Liver (tissue), 9 donors: Measurements from ENCODE around the gene PRG3. TPM values are rescaled to one million over a fixed set of nuclear protein-coding genes. Genes with fewer than 3 reads are reported as not detected.

Experiments
- DNase-seq: peaks from one replicate; pipeline ENCODE4 v3.0.0-alpha.2; 2017; ENCODE audit warnings: low spot score
- H3K27ac ChIP-seq, 2 donors: one replicate each; pipeline ENCODE4 v1.7.0; 2013; ENCODE audit warnings: inconsistent platforms in 2 of 2, low read length in 2 of 2, control low read depth in 1 of 2, low read depth in 1 of 2, mild to moderate bottlenecking in 1 of 2
- H3K27me3 ChIP-seq, 4 donors: one replicate each; pipeline versions ENCODE4 v1.6.1 to v1.7.0; 2013; ENCODE audit warnings: low read length in 3 of 4, inconsistent platforms in 1 of 4, mild to moderate bottlenecking in 1 of 4, moderate library complexity in 1 of 4; ENCODE audit not compliant: control insufficient read depth in 4 of 4, insufficient read depth in 4 of 4
- H3K36me3 ChIP-seq, 4 donors: one replicate each; pipeline versions ENCODE4 v1.6.1 to v1.7.0; 2013; ENCODE audit warnings: low read length in 3 of 4, mild to moderate bottlenecking in 3 of 4, low read depth in 1 of 4, moderate library complexity in 1 of 4; ENCODE audit not compliant: control insufficient read depth in 4 of 4, insufficient read depth in 3 of 4
- H3K4me1 ChIP-seq, 4 donors: one replicate each; pipeline versions ENCODE4 v1.6.1 to v1.7.0; 2013; ENCODE audit warnings: low read length in 3 of 4, mild to moderate bottlenecking in 3 of 4, moderate library complexity in 1 of 4; ENCODE audit not compliant: control insufficient read depth in 4 of 4, insufficient read depth in 4 of 4
- H3K4me3 ChIP-seq, 3 donors: one replicate each; pipeline versions ENCODE4 v1.6.1 to v1.7.0; 2013; ENCODE audit warnings: low read length in 3 of 3, control low read depth in 1 of 3, low read depth in 1 of 3, mild to moderate bottlenecking in 1 of 3
- H3K9ac ChIP-seq, 2 donors: one replicate each; pipeline ENCODE4 v1.7.0; 2013; ENCODE audit warnings: low read length in 2 of 2, mild to moderate bottlenecking in 2 of 2, moderate library complexity in 2 of 2, control low read depth in 1 of 2, low read depth in 1 of 2
- H3K9me3 ChIP-seq, 4 donors: one replicate each; pipeline versions ENCODE4 v1.6.1 to v1.7.0; 2013; ENCODE audit warnings: low read length in 3 of 4; ENCODE audit not compliant: control insufficient read depth in 4 of 4
- ATF3 ChIP-seq: IDR thresholded peaks from 2 replicates; pipeline ENCODE4 v1.6.1; 2016; ENCODE audit warnings: antibody characterized with exemption
- CTCF ChIP-seq: fragments of 150-350 bp; IDR thresholded peaks from 2 replicates; pipeline ENCODE4 v1.5.1; 2017; ENCODE audit warnings: improper control_type of control experiment, low read depth, low read length; ENCODE audit not compliant: missing input control
- EGR1 ChIP-seq, 2 donors: IDR thresholded peaks; 2 replicates each; pipeline ENCODE4 v1.6.1; 2016 to 2018; ENCODE audit warnings: antibody characterized with exemption in 2 of 2, low read depth in 2 of 2
- FOXA2 ChIP-seq: IDR thresholded peaks from 2 replicates; pipeline ENCODE4 v1.6.1; 2016; ENCODE audit warnings: antibody characterized with exemption
- GABPA ChIP-seq, 2 donors: IDR thresholded peaks in 1 of 2; conservative IDR thresholded peaks in 1 of 2; 2 replicates each; pipeline ENCODE4 v1.6.1; 2016; ENCODE audit warnings: antibody characterized with exemption in 2 of 2, mild to moderate bottlenecking in 1 of 2, moderate library complexity in 1 of 2
- HNF4A ChIP-seq, 2 donors: conservative IDR thresholded peaks; 2 replicates each; pipeline ENCODE4 v1.6.1; 2016; ENCODE audit warnings: antibody characterized with exemption in 2 of 2, mild to moderate bottlenecking in 2 of 2
- HNF4G ChIP-seq: IDR thresholded peaks from 2 replicates; pipeline ENCODE4 v1.6.1; 2016; ENCODE audit warnings: antibody characterized with exemption
- JUND ChIP-seq, 2 donors: IDR thresholded peaks; 2 replicates each; pipeline ENCODE4 v1.6.1; 2016; ENCODE audit warnings: antibody characterized with exemption in 2 of 2
- NR2F2 ChIP-seq: IDR thresholded peaks from 2 replicates; pipeline ENCODE4 v1.6.1; 2016; ENCODE audit warnings: antibody characterized with exemption
- RAD21 ChIP-seq, 2 donors: IDR thresholded peaks; 2 replicates each; pipeline ENCODE4 v1.6.1; 2016; ENCODE audit warnings: antibody characterized with exemption in 2 of 2, mild to moderate bottlenecking in 2 of 2
- RXRA ChIP-seq, 2 donors: IDR thresholded peaks; 2 replicates each; pipeline ENCODE4 v1.6.1; 2017 to 2018; ENCODE audit warnings: antibody characterized with exemption in 2 of 2, mild to moderate bottlenecking in 1 of 2
- SP1 ChIP-seq: IDR thresholded peaks from 2 replicates; pipeline ENCODE4 v1.6.1; 2018; ENCODE audit warnings: antibody characterized with exemption, mild to moderate bottlenecking
- TAF1 ChIP-seq: conservative IDR thresholded peaks from 2 replicates; pipeline ENCODE4 v1.6.1; 2016; ENCODE audit warnings: antibody characterized with exemption, mild to moderate bottlenecking
- YY1 ChIP-seq: IDR thresholded peaks from 2 replicates; pipeline ENCODE4 v1.6.1; 2016; ENCODE audit warnings: antibody characterized with exemption, mild to moderate bottlenecking
- WGBS: extraction: QIAGEN DNeasy Blood & Tissue Kit; methylation state at CpG from one replicate; pipeline ENCODE4 v1.1.7; 2013; 5-methylcytosine and 5-hydroxymethylcytosine counted together
- polyA plus RNA-seq, 2 donors: library from polyadenylated mRNA; stranded (reverse) in 1 of 2; unstranded in 1 of 2; fragments of 200-250 nt in 1 of 2; fragments of >200 nt in 1 of 2; fragmentation: Nextera tagmentation in 1 of 2; extraction: Ambion mirVana in 1 of 2; gene quantifications; one replicate each; pipeline versions ENCODE4 v1.2.1 to v1.2.3, GENCODE V29; 2013 to 2015
- total RNA-seq, 2 donors: library from RNA; depleted of rRNA; stranded (reverse); fragments of >200 nt; gene quantifications; one replicate each; pipeline ENCODE4 v1.2.3, GENCODE V29; 2014
- TF ChIP-seq, protein P1 (sequence below): IDR thresholded peaks from 2 replicates; pipeline ENCODE4 v1.6.1; 2016; ENCODE audit warnings: antibody characterized with exemption
- TF ChIP-seq, protein P2 (sequence below): IDR thresholded peaks from 2 replicates; pipeline ENCODE4 v1.6.1; 2016; ENCODE audit warnings: antibody characterized with exemption, mild to moderate bottlenecking
- TF ChIP-seq, protein P3 (sequence below): IDR thresholded peaks from 2 replicates; pipeline ENCODE4 v1.6.1; 2016; ENCODE audit warnings: antibody characterized with exemption
- donor health status: healthy.
- donor health status: healthy.
- donor health status: healthy.
- donor health status: healthy.
- donor health status: healthy.

Gene PRG3
- total and polyA plus RNA-seq, 4 donors = 0.22 to 4.9 TPM; not detected in 2

DNA sequence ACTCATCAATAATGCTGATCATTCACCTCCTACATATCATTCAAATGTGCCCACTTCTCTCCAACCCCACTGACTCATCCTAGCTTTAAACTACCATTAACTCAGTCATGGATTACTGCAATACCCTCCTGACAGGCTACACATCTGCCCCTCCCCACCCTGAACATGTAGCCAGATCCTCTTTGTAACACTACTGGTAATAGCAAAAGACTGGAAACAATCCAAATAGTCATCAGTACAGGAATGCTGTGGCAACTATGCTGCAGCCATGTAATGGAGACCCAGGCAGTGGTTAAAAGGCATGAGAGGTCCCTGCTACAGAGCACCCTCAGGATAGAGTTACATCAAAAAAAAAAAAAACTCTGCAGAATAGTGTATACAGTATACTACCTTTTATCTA lies 29.3 kb upstream of the PRG3 start:
- no peak overlapping the region for H3K9ac ChIP-seq
- no peaks in the 10 kb centered on the region for H3K9me3 ChIP-seq
- DNase-seq = no peak
- no peak overlapping the region for H3K27ac ChIP-seq
- peaks cover 19 to 77% (median 70%) of the 10 kb centered on the region in 4 donors for H3K36me3 ChIP-seq
- H3K4me3 ChIP-seq = no peak overlapping the region
- no peak for TF ChIP-seq CTCF
- no peak for TF ChIP-seq EGR1 (IDR thresholded peaks at IDR 0.05; ENCODE audit: low read depth in 2 of 2)
- TF ChIP-seq ATF3 = no peak
- no peak for TF ChIP-seq GABPA (IDR thresholded peaks at IDR 0.05 in 1 of 2, conservative IDR thresholded peaks at IDR 0.05 in 1 of 2)
- TF ChIP-seq HNF4A (conservative IDR thresholded peaks at IDR 0.05) = no peak
- TF ChIP-seq, protein P1, sequence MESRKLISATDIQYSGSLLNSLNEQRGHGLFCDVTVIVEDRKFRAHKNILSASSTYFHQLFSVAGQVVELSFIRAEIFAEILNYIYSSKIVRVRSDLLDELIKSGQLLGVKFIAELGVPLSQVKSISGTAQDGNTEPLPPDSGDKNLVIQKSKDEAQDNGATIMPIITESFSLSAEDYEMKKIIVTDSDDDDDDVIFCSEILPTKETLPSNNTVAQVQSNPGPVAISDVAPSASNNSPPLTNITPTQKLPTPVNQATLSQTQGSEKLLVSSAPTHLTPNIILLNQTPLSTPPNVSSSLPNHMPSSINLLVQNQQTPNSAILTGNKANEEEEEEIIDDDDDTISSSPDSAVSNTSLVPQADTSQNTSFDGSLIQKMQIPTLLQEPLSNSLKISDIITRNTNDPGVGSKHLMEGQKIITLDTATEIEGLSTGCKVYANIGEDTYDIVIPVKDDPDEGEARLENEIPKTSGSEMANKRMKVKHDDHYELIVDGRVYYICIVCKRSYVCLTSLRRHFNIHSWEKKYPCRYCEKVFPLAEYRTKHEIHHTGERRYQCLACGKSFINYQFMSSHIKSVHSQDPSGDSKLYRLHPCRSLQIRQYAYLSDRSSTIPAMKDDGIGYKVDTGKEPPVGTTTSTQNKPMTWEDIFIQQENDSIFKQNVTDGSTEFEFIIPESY = no peak
- TF ChIP-seq RAD21 (IDR thresholded peaks at IDR 0.05) = no peak
- TF ChIP-seq HNF4G = no peak
- TF ChIP-seq RXRA (IDR thresholded peaks at IDR 0.05) = no peak
- TF ChIP-seq, protein P2, sequence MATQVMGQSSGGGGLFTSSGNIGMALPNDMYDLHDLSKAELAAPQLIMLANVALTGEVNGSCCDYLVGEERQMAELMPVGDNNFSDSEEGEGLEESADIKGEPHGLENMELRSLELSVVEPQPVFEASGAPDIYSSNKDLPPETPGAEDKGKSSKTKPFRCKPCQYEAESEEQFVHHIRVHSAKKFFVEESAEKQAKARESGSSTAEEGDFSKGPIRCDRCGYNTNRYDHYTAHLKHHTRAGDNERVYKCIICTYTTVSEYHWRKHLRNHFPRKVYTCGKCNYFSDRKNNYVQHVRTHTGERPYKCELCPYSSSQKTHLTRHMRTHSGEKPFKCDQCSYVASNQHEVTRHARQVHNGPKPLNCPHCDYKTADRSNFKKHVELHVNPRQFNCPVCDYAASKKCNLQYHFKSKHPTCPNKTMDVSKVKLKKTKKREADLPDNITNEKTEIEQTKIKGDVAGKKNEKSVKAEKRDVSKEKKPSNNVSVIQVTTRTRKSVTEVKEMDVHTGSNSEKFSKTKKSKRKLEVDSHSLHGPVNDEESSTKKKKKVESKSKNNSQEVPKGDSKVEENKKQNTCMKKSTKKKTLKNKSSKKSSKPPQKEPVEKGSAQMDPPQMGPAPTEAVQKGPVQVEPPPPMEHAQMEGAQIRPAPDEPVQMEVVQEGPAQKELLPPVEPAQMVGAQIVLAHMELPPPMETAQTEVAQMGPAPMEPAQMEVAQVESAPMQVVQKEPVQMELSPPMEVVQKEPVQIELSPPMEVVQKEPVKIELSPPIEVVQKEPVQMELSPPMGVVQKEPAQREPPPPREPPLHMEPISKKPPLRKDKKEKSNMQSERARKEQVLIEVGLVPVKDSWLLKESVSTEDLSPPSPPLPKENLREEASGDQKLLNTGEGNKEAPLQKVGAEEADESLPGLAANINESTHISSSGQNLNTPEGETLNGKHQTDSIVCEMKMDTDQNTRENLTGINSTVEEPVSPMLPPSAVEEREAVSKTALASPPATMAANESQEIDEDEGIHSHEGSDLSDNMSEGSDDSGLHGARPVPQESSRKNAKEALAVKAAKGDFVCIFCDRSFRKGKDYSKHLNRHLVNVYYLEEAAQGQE = no peak
- peaks cover 0 to 6% (median 2%) of the 10 kb centered on the region in 4 donors for H3K4me1 ChIP-seq
- H3K27me3 ChIP-seq = no peaks in the 10 kb centered on the region

DNA sequence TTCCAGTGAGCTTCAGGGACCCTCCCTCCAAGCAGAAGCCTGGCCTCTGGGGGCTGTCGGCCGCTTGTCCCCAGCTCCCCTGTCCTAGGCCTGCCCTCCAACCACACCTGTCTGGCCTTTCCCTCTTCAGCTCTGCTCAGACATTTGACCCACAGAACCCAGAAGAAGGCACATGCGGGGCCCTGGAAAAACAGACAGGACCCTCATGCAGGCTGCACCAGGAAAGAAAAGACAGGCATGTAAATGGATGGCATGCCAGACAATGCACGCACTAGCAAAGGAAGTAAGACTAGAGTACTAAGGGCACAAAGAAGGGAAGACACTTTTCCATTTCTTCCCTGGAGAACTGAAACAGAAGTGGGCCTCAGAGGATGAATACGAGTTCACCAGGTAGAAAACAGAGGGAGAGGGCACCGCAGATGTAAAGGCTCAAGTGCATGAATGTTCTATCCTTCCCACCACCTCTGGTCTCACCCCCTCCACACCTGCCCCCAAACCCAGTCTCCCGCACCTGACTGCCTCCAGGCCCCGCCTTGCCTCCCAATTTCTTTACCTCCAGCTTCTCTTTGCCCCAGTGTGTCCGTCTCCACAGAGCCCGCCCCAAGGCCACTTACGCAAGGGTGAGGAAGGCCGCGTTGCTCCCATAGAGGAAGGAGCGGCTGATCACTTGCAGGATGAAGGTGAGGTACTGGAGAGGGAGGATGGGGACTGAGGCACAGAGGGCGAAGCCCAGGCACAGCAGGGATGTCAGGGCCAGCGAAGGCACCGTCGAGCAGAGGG lies 28.6 kb upstream of the PRG3 start:
- Histone ChIP-seq H3K4me1 (peaks cover 0 to 2% (median under 1%) of the 10 kb centered on the region in 4 donors), H3K27ac (no peak overlapping the region), H3K9me3 (no peaks in the 10 kb centered on the region), H3K27me3 (no peaks in the 10 kb centered on the region), H3K4me3 (no peak overlapping the region), H3K9ac (no peak overlapping the region), H3K36me3 (peaks cover 15 to 70% (median 64%) of the 10 kb centered on the region in 4 donors)
- DNase-seq = no peak
- WGBS = 96% methylated on average over 18 of the region's 18 CpGs
- TF ChIP-seq RAD21 (IDR thresholded peaks at IDR 0.05) (no peak), GABPA (IDR thresholded peaks at IDR 0.05 in 1 of 2, conservative IDR thresholded peaks at IDR 0.05 in 1 of 2) (no peak), ATF3 (no peak), FOXA2 (no peak), HNF4A (conservative IDR thresholded peaks at IDR 0.05) (no peak), TAF1 (no peak), NR2F2 (no peak), JUND (IDR thresholded peaks at IDR 0.05) (no peak), CTCF (no peak), EGR1 (IDR thresholded peaks at IDR 0.05; ENCODE audit: low read depth in 2 of 2) (no peak), HNF4G (no peak), YY1 (no peak), SP1 (no peak)
- TF ChIP-seq, protein P1 = no peak
- TF ChIP-seq, protein P3, sequence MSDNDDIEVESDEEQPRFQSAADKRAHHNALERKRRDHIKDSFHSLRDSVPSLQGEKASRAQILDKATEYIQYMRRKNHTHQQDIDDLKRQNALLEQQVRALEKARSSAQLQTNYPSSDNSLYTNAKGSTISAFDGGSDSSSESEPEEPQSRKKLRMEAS = no peak
